K562 (cell line): ENCODE measurements around the gene COL4A1. TPM values are rescaled to one million over a fixed set of nuclear protein-coding genes. Genes with fewer than 3 reads are reported as not detected.

Experiments used
- ATAC-seq: fragments of 200-7000 bp; cut with Tn5 transposase; 3 replicates; pipeline ENCODE4 v1.9.1; 2020; ENCODE audit warnings: moderate library complexity
- BruUV-seq: library from RNA; stranded (reverse); fragments of 400-500 nt; replicated peaks from 2 replicates; lab custom pipeline; 2021; lab: Mats Ljungman, UMichigan
- CTCF ChIA-PET: fragments of 300-600 bp; formaldehyde crosslinking; extraction: SDS; loops from one replicate; lab custom pipeline; 2021; ENCODE audit warnings: low intra/inter-chr PET ratio; lab: Yijun Ruan, JAX
- POLR2A ChIA-PET: fragments of 300-600, 350-650 bp; sonication (Branson Sonifier 250); formaldehyde crosslinking; extraction: SDS; loops from one replicate; lab custom pipeline; 2021; ENCODE audit warnings: antibody characterized with exemption, inconsistent platforms; lab: Yijun Ruan, JAX
- DNase-seq, 4 experiments: peaks; one replicate each; pipeline versions ENCODE4 v3.0.0 to v3.0.0-alpha.2; 2011 to 2018; ENCODE audit warnings: low spot score in 3 of 4, mixed read lengths in 3 of 4; ENCODE audit errors: extremely low read depth in 1 of 4
- FAIRE-seq: peaks from 2 replicates; lab custom pipeline; 2011; peaks lifted over from hg19 to GRCh38; lab: Jason Lieb, UNC
- H2AFZ ChIP-seq: 2 replicates; pipeline ENCODE4 v1.6.0; 2011; ENCODE audit warnings: low read depth, low read length, control low read depth, inconsistent platforms
- H3K27ac ChIP-seq: fragments of 200-600 bp; 3 replicates; pipeline ENCODE4 v1.8.0; 2011; ENCODE audit warnings: low read depth, mild to moderate bottlenecking, control low read depth, inconsistent platforms, low read length, moderate library complexity, mixed read lengths; ENCODE audit errors: extremely low read depth
- H3K27me3 ChIP-seq, 2 experiments: fragments of 300-600 bp in 1 of 2; 2 replicates in 1 of 2; 3 replicates in 1 of 2; pipeline versions ENCODE4 v1.6.0 to v1.8.0; 2011; ENCODE audit warnings: inconsistent platforms in 2 of 2, low read length in 2 of 2, mild to moderate bottlenecking in 1 of 2, mixed read lengths in 1 of 2, moderate library complexity in 1 of 2; ENCODE audit not compliant: control insufficient read depth in 2 of 2, insufficient read depth in 2 of 2
- H3K36me3 ChIP-seq: fragments of 300-600 bp; 3 replicates; pipeline ENCODE4 v1.8.0; 2011; ENCODE audit warnings: mild to moderate bottlenecking, low read length, inconsistent platforms; ENCODE audit not compliant: control insufficient read depth, insufficient read depth
- H3K4me1 ChIP-seq, 2 experiments: fragments of 200-600 bp in 1 of 2; replicated peaks in 1 of 2; 2 replicates in 1 of 2; 3 replicates in 1 of 2; pipeline versions ENCODE4 v1.5.1 to v1.8.0; 2011; ENCODE audit warnings: inconsistent platforms in 2 of 2, low read length in 2 of 2, mild to moderate bottlenecking in 1 of 2, mixed read lengths in 1 of 2, moderate library complexity in 1 of 2; ENCODE audit not compliant: control insufficient read depth in 2 of 2, insufficient read depth in 2 of 2
- H3K4me2 ChIP-seq: 2 replicates; pipeline ENCODE4 v1.6.1; 2011; ENCODE audit warnings: low read length, control low read depth, inconsistent platforms, mixed read lengths; ENCODE audit not compliant: insufficient read depth
- H3K4me3 ChIP-seq: fragments of 200-600 bp; sonication (generic), shearing (Covaris generic); 2 replicates; pipeline ENCODE4 v1.5.1; 2016; ENCODE audit warnings: control low read depth, inconsistent platforms
- H3K79me2 ChIP-seq: fragments of 200-600 bp; 3 replicates; pipeline ENCODE4 v1.8.0; 2011; ENCODE audit warnings: low read length, inconsistent platforms; ENCODE audit not compliant: control insufficient read depth, insufficient read depth
- H3K9ac ChIP-seq, 2 experiments: 2 replicates each; pipeline versions ENCODE4 v1.6.0 to v1.6.1; 2011; ENCODE audit warnings: low read depth in 2 of 2, low read length in 2 of 2, control low read depth in 1 of 2, inconsistent platforms in 1 of 2, mild to moderate bottlenecking in 1 of 2, mixed read lengths in 1 of 2; ENCODE audit not compliant: insufficient read depth in 1 of 2
- H3K9me1 ChIP-seq: one replicate; pipeline ENCODE4 v1.6.0; 2011; ENCODE audit warnings: inconsistent platforms, mild to moderate bottlenecking, low read length, moderate library complexity; ENCODE audit not compliant: control insufficient read depth, insufficient read depth
- H3K9me3 ChIP-seq: replicated peaks from 2 replicates; pipeline ENCODE4 v1.5.1; 2011; ENCODE audit warnings: low read depth, low read length, inconsistent platforms; ENCODE audit not compliant: control insufficient read depth, insufficient read depth
- H4K20me1 ChIP-seq: replicated peaks from 2 replicates; pipeline ENCODE4 v1.6.1; 2011; ENCODE audit warnings: low read length, inconsistent platforms, mixed read lengths; ENCODE audit not compliant: control insufficient read depth, insufficient read depth
- BRCA1 ChIP-seq, 2 experiments: fragments of 450-650 bp in 1 of 2; sonication (generic) in 1 of 2; formaldehyde crosslinking in 1 of 2; IDR thresholded peaks; 2 replicates each; pipeline versions ENCODE4 v1.5.0 to v1.6.1; 2017 to 2020; ENCODE audit warnings: mild to moderate bottlenecking in 1 of 2, missing genetic modification reagents in 1 of 2
- HNRNPUL1 ChIP-seq: fragments of 200-400 bp; formaldehyde crosslinking; IDR thresholded peaks from 2 replicates; pipeline ENCODE4 v1.6.1; 2017; ENCODE audit warnings: low read length
- HSF4 ChIP-seq: fragments of 250-450 bp; sonication (Bioruptor Pico); IDR thresholded peaks from 2 replicates; pipeline ENCODE4 v2.1.2; 2022; ENCODE audit warnings: mild to moderate bottlenecking, moderate library complexity, borderline replicate concordance
- IFI16 ChIP-seq: fragments of 250-450 bp; sonication (Bioruptor Pico); IDR thresholded peaks from 2 replicates; pipeline ENCODE4 v2.1.2; 2022; ENCODE audit warnings: mild to moderate bottlenecking, inconsistent platforms
- RHOXF2B ChIP-seq: fragments of 250-450 bp; sonication (Bioruptor Pico); conservative IDR thresholded peaks from 2 replicates; pipeline ENCODE4 v1.5.1; 2021
- SETDB1 ChIP-seq: IDR thresholded peaks from one replicate; pipeline ENCODE4 v1.6.1; 2012; ENCODE audit warnings: low read length, control low read depth, inconsistent platforms
- SNRNP70 ChIP-seq: fragments of 200-400 bp; formaldehyde crosslinking; optimal IDR thresholded peaks from 2 replicates; pipeline ENCODE3; 2017; ENCODE audit warnings: low read depth, low read length
- SRSF7 ChIP-seq: fragments of 200-400 bp; formaldehyde crosslinking; optimal IDR thresholded peaks from 2 replicates; pipeline ENCODE3; 2017; ENCODE audit warnings: mild to moderate bottlenecking, low read depth, low read length
- ZNF324 ChIP-seq: fragments of 250-450 bp; sonication (Bioruptor Pico); IDR thresholded peaks from 2 replicates; pipeline ENCODE4 v1.4.0; 2020; ENCODE audit warnings: mild to moderate bottlenecking
- WGBS: fragments of 100-300 bp; shearing (Covaris generic); methylation state at CpG from one replicate; pipeline ENCODE4 v1.1.6; 2016; ENCODE audit warnings: low coverage, mixed read lengths; ENCODE audit not compliant: insufficient coverage; ENCODE audit errors: missing lambda C conversion rate; 5-methylcytosine and 5-hydroxymethylcytosine counted together
- in situ Hi-C: fragments of 300-500 bp; cut with MboI; formaldehyde crosslinking; loops from 4 replicates; pipeline ENCODE4 v1.15.0; 2018; ENCODE audit warnings: inconsistent platforms, mixed read lengths
- intact Hi-C: fragments of 100-400 bp; cut with micrococcal nuclease; formaldehyde crosslinking; loops from 2 replicates; pipeline ENCODE4 v1.14.2; 2022
- polyA plus RNA-seq, 8 experiments: library from polyadenylated mRNA; depleted of rRNA in 4 of 8; stranded (reverse) in 5 of 8; unstranded in 3 of 8; fragments of >200 nt; fragmentation: Nextera tagmentation in 2 of 8; fragmentation: Illumina TruSeq in 1 of 8; extraction: Ambion mirVana in 2 of 8; extraction: Trizol in 1 of 8; gene quantifications; 2 replicates each; pipeline versions ENCODE4 v1.2.1 to v1.2.3, GENCODE V29; 2011 to 2014; ENCODE audit warnings: inconsistent platforms in 1 of 8, missing spikeins in 1 of 8
- total RNA-seq, 7 experiments: library from RNA; depleted of rRNA in 6 of 7; stranded (reverse); fragments of >200 nt in 6 of 7; fragmentation: Illumina TruSeq in 2 of 7; extraction: Trizol in 2 of 7; gene quantifications; 2 replicates each; pipeline versions ENCODE4 v1.2.1 to v1.2.3, GENCODE V29; 2011 to 2021; ENCODE audit warnings: low replicate concordance in 1 of 7

The COL4A1 gene
- total and polyA plus RNA-seq, 9 of the 15 experiments (the other 6 are each of a cell fraction or from before 2014, with no cell fraction given), result 0.35 TPM; not detected in 8

GRCh38 chr13:110303644-110304043 is 3.3 kb downstream of the COL4A1 start:
- DNase-seq (no peak), FAIRE-seq (no peak)
- no peak overlapping the region for H3K4me2 ChIP-seq
- CTCF ChIA-PET, result no interaction called here
- in situ Hi-C loops, result no loop called here
- TF ChIP-seq SNRNP70, result no peak
- no peak for TF ChIP-seq IFI16 (CRISPR knock-in tag)
- no peak for TF ChIP-seq HNRNPUL1
- no peak for TF ChIP-seq RHOXF2B (CRISPR knock-in tag)
- TF ChIP-seq SRSF7, result no peak
- no peak for TF ChIP-seq SETDB1
- TF ChIP-seq BRCA1 (IDR thresholded peaks at IDR 0.05), result no peak
- no peak for TF ChIP-seq BRCA1 (CRISPR knock-in tag; IDR thresholded peaks at IDR 0.05)
- no peak for TF ChIP-seq ZNF324
- no peak for TF ChIP-seq HSF4 (CRISPR knock-in tag)
- TF ChIP-seq, all 486 proteins: peak for 0
- 2% methylated on average over 7 of the region's 7 CpGs for WGBS
- no peaks in the 10 kb centered on the region for H4K20me1 ChIP-seq
- H3K79me2 ChIP-seq, result no peaks in the 10 kb centered on the region
- no peaks in the 10 kb centered on the region for H3K9me3 ChIP-seq
- no peak for ATAC-seq
- no peak overlapping the region for H3K4me3 ChIP-seq
- H2AFZ ChIP-seq, result no peak overlapping the region
- no peaks in the 10 kb centered on the region for H3K36me3 ChIP-seq
- H3K9me1 ChIP-seq, result no peaks in the 10 kb centered on the region
- peaks cover 7 to 30% of the 10 kb centered on the region in 2 experiments; a peak in 4 of 5 replicates for H3K27me3 ChIP-seq
- no TSS peak for BruUV-seq
- intact Hi-C loops, result no loop called here
- peaks cover 0 to 2% of the 10 kb centered on the region in 2 experiments; a peak in 1 of 5 replicates for H3K4me1 ChIP-seq
- H3K9ac ChIP-seq, result no peak overlapping the region
- H3K27ac ChIP-seq, result no peak overlapping the region
- POLR2A ChIA-PET, result no interaction called here
